NOMO-1 treated with dmso at 0.1 percent for 144 hours (cell line): Measurements from ENCODE around the gene CBARP.

Experiments
- DNase-seq: peaks from one replicate; lab custom pipeline; 2025; ENCODE audit not compliant: unreplicated experiment; lab: John Stamatoyannopoulos, UW

CBARP gene

GRCh38 chr19:1266129-1266915, 28.5 kb upstream of the CBARP start:
- DNase-seq, result peak; percentile 85

GRCh38 chr19:1265615-1266128, 27.9 kb upstream of the CBARP start:
- DNase-seq, result no peak

GRCh38 chr19:1264801-1265614, 27.2 kb upstream of the CBARP start:
- no peak for DNase-seq

- no peak for DNase-seq
These were observed 25.4 kb upstream of the CBARP start for GRCh38 chr19:1263188-1263587.

GRCh38 chr19:1262623-1263123, 24.9 kb upstream of the CBARP start:
- DNase-seq, result no peak

GRCh38 chr19:1261798-1262622, 24.2 kb upstream of the CBARP start:
- DNase-seq, result no peak

DNA sequence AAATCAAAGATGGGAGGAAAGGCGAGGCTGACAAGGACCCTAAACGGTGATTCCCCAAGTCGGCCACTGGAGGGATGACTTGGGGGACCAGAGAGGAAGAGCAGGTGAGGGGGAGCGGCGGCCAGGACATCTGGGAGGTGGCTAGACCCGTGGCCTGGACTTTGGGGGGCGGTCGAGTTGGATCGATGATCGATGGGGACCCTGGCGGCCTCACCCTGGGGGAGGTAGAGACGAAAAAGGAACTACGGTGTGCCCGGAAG, 23.7 kb upstream of the CBARP start:
- DNase-seq, result no peak

DNA sequence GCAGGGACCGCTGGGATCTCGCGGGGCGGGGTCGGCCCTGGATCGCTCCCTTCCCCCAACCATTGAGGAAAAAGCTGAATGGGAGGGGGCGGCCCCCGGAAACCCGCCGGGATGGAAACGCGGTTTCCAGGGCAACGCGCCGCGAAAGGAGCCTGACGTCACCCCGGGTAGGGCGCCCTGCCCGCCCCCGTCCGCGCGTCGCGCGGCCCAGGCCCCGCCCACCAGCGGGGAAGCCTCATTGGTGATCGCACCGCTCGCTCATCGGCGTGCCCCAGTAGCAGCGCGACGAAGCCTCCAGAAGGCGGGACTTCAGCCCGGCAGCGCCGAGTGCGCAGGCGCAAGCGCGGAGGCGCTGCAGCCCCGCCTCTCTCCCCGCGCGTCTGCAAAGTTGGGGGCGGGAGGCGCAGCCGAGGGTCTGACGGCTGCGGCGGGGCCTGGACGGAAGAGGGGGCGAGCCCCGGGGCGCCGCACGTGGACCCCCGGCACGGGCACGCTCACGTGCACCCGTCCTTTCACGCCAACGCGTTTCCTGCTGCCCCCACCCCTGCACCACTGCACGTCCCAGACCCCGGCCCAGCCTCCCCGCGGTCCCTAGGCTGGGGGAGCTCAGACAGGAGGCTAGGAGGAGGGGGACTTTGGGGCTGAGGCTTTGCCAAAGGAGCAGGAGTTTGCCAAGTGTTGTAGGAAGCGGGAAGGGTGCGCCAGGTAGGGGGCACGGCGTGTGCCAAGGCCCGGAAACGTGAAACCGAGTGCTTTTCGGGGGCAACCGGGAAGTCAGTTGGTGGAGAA, 23.1 kb upstream of the CBARP start:
- DNase-seq, result peak; percentile 90

DNA sequence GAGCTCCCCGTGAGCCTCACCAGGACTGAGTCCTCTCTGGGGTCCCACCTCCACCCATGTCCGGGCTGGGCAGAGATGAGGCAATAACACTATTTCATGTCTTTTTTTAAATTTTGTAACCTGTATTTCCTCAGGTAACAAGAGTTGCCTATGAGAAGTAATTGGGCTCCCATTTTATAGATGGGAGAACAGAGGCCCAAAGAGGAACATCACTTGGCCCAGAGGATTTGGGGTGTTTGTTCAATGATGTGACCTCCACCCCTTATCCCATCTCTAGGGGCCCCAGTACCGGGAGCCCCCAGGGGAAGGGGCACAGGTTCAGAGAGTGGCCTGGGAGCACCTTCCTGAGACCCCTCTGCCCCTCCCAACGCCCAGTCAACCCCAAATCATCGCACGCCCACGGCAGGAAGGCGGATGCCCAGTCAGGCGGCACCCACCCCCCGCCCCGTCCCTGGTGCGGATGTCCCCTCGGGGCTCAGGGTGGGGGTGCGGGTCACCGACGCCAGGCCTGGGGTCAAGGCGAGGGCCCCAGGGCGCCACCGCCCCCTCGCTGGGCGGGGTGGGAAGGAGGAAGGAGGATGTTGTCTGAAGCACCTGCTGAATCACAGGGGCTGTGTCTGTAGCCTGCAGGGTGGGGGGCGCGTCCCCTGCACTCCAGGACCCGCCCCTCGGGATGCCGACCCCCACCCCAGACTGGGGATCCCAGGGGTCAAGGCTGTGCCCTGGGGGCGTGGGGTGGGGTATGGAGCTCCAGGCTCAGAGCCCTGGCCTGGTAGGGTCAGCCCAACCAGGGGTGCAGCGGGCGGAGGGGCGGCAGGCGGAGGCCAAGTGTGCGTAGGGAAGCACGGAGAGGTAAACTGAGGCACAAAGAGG, 22.3 kb upstream of the CBARP start:
- DNase-seq, result no peak

DNA sequence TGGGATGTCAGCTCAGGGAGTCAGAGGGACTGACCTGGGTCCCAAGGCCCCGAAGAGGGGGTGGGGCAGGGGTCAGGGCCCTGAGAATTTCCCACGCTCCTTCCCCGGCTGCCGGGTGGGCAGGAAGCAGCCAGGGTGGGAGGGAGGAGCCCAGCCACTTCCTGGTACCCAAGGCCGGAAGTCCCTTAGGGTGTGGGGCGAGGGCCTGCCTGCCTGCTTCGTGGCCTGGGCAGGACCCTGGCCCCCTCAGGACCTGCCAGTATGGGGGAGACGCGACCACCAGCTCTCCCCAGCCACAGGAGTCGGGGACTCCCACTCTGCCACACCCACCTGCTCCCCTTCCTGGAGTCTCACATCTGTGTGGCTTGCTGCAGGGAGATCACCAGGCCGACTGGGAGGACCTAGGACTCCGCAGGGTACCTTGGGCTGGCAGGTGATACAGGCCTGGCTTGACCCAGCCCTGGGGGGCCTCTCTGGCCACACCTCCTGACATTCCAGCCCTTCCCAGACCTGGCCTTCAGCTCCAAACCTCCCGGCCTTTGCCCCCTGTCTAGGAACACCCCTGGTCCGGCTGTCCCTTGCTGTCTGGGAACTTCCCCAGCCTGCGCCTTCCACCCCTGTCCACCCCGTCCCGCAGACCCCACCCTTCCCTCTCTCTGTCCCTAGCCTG, 21.5 kb upstream of the CBARP start:
- peak; percentile 48 for DNase-seq

- DNase-seq, result no peak
These were observed 21.0 kb upstream of the CBARP start for GRCh38 chr19:1258707-1259205.

DNA sequence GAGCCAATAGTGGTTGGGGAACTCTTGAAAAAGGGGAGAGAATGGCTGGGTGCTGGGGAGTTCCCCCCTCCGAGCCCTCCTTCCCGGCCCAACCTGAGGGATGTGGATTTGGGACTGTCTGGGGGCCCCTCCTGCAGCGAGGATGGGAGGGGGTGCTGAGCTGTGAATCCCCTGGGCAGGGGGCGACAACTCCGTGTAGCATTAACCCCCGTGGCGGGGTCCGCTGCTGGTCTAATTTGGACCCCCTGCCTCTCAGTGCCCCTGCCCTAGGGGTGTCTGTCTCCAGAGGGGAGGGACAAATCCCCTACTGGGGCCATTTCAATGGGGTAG, 20.3 kb upstream of the CBARP start:
- DNase-seq, result no peak

GRCh38 chr19:1257475-1258162, 19.8 kb upstream of the CBARP start:
- no peak for DNase-seq

GRCh38 chr19:1256646-1257474, 19.1 kb upstream of the CBARP start:
- DNase-seq, result no peak

DNA sequence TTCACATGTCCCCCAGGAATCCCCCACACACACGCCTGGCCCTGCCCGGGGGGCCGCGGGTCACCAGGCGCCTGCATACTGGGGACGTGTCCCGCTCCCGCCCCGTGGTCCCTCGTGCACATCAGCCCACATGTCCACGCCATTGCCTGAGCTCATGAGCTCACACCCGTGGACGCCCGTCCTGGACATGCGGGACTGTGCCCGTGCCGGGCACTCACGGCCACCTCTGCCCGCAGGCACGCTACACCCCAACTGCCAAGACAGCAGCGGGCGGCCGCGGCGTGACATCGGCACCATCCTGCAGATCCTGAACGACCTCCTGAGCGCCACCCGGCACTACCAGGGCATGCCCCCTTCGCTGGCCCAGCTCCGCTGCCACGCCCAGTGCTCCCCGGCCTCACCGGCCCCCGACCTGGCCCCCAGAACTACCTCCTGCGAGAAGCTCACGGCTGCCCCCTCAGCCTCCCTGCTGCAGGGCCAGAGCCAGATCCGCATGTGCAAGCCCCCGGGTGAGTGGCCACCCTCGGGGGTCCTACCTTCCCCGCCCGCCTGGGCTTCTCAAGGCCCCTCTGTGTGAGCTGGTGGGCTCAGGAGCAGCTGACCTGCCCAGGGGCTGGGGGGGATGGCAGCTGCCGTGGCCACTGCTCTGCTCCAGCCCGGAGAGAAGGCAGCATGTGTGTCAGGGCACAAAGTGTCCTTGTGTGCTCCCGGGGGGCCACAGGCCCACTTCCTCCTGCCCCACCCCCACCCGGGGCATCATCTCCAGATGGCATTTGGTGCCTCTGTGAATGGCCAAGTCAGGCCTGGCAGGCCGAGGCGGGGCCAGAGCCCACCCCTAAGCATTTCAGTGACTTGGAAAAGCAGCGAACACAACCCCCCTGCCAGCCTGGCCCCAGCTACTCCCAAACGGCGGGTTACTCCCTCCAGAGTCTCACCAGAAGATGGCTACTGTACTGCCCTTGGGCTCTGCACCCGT, 17.7 kb upstream of the CBARP start:
- DNase-seq, result no peak

DNA sequence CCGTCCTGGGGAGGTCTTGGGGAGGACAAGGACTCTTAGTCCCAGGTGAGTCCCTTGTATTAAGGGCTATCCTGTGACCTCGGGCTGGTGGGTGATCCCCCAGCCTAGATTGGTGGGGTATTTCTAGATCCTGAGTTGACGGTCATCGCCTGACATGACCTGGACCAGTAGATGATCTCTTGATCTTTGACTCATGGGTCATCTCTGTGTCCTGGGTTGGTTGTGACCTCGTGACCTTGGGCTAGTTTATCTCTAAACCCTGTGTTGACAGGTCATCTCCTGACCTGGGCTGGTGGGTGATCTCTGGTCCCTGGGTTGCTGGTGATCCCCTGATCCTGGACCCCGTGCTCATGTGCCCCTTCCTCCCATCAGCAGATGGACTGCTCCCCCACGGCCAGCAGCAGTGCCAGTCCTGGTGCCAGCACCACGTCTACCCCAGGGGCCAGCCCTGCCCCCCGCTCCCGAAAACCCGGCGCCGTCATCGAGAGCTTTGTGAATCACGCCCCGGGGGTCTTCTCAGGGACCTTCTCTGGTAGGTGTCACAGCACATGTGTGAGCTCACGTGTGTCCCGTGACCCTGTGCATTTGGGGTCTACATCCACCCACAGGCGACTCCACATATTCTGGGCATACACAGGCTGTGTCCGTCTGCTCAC, 16.9 kb upstream of the CBARP start:
- no peak for DNase-seq
